GM18907 (cell line): ENCODE results near the gene ZNF76.

Experiments
- ATAC-seq: cut with Tn5 transposase; IDR thresholded peaks from one replicate; pipeline ENCODE4 v1.9.1; 2021; ENCODE audit warnings: mild to moderate bottlenecking, moderate library complexity; ENCODE audit not compliant: unreplicated experiment

Gene ZNF76

GRCh38 chr6:35259194-35259947, at the start of gene ZNF76:
TSS of gene ZNF76 (plus strand) at chr6:35259735. CDS start at chr6:35281152, 21,417 bp downstream.
- ATAC-seq: peak; percentile 84

GRCh38 chr6:35213298-35213791, 46.2 kb upstream of the ZNF76 start:
- ATAC-seq: no peak

GRCh38 chr6:35213824-35214756, 45.4 kb upstream of the ZNF76 start, which contains the start of gene SCUBE3:
TSS of gene SCUBE3 (plus strand) at chr6:35213956. CDS start at chr6:35214419, 463 bp downstream.
- no peak for ATAC-seq

GRCh38 chr6:35214869-35215664, 44.5 kb upstream of the ZNF76 start:
- no peak for ATAC-seq

GRCh38 chr6:35215665-35216411, 43.7 kb upstream of the ZNF76 start:
- no peak for ATAC-seq

- no peak for ATAC-seq
Measured at GRCh38 chr6:35216412-35216732, 43.2 kb upstream of the ZNF76 start.

- ATAC-seq: no peak
Measured at GRCh38 chr6:35216851-35217811, 42.4 kb upstream of the ZNF76 start.

- ATAC-seq: no peak
Measured at GRCh38 chr6:35218021-35218420, 41.5 kb upstream of the ZNF76 start.

- ATAC-seq: no peak
Measured at GRCh38 chr6:35218456-35218855, 41.1 kb upstream of the ZNF76 start.

- no peak for ATAC-seq
Measured at GRCh38 chr6:35219683-35220326, 39.7 kb upstream of the ZNF76 start.

- no peak for ATAC-seq
Measured at GRCh38 chr6:35220711-35221110, 38.8 kb upstream of the ZNF76 start.

GRCh38 chr6:35223396-35223795, 36.1 kb upstream of the ZNF76 start:
- no peak for ATAC-seq

GRCh38 chr6:35224720-35225119, 34.8 kb upstream of the ZNF76 start:
- ATAC-seq: no peak

- no peak for ATAC-seq
Measured at GRCh38 chr6:35228481-35228880, 31.1 kb upstream of the ZNF76 start.

GRCh38 chr6:35229304-35229703, 30.2 kb upstream of the ZNF76 start:
- ATAC-seq: no peak

GRCh38 chr6:35230498-35230897, 29.0 kb upstream of the ZNF76 start:
- no peak for ATAC-seq

GRCh38 chr6:35230950-35231349, 28.6 kb upstream of the ZNF76 start:
- no peak for ATAC-seq

- no peak for ATAC-seq
Measured at GRCh38 chr6:35231563-35231962, 28.0 kb upstream of the ZNF76 start.

- no peak for ATAC-seq
Measured at GRCh38 chr6:35234901-35235300, 24.6 kb upstream of the ZNF76 start.
